H1 (cell line): ENCODE measurements around the gene WDR1.

Experiments used
- BACH1 ChIP-seq: IDR thresholded peaks from 2 replicates; pipeline ENCODE4 v1.6.1; 2012; ENCODE audit warnings: low read length, improper control_type of control experiment
- CREB1 ChIP-seq: IDR thresholded peaks from 2 replicates; pipeline ENCODE4 v1.6.1; 2012; ENCODE audit warnings: inconsistent platforms
- CTCF ChIP-seq, 3 experiments: IDR thresholded peaks; 1 replicate in 2 of 3; 2 replicates in 1 of 3; pipeline versions ENCODE4 v1.5.1 to v1.6.1; 2011; ENCODE audit warnings: low read length in 3 of 3, mild to moderate bottlenecking in 3 of 3, inconsistent platforms in 2 of 3, low read depth in 1 of 3, moderate library complexity in 1 of 3; ENCODE audit not compliant: insufficient read depth in 1 of 3; ENCODE audit errors: control extremely low read depth in 1 of 3
- GABPA ChIP-seq: IDR thresholded peaks from 2 replicates; pipeline ENCODE4 v1.6.1; 2011; ENCODE audit warnings: mild to moderate bottlenecking, low read length, moderate library complexity, borderline replicate concordance; ENCODE audit not compliant: insufficient read depth
- PHF8 ChIP-seq: fragments of 200-600 bp; sonication (generic); conservative IDR thresholded peaks from 2 replicates; pipeline ENCODE4 v1.7.1; 2012; ENCODE audit warnings: low read depth, mild to moderate bottlenecking, inconsistent platforms, low read length, moderate library complexity
- SP1 ChIP-seq: IDR thresholded peaks from 2 replicates; pipeline ENCODE4 v1.6.1; 2011; ENCODE audit warnings: low read depth, low read length
- ZNF274 ChIP-seq: IDR thresholded peaks from 2 replicates; pipeline ENCODE4 v1.7.0; 2012; ENCODE audit warnings: low read length, borderline replicate concordance; ENCODE audit errors: extremely low read depth

DNA sequence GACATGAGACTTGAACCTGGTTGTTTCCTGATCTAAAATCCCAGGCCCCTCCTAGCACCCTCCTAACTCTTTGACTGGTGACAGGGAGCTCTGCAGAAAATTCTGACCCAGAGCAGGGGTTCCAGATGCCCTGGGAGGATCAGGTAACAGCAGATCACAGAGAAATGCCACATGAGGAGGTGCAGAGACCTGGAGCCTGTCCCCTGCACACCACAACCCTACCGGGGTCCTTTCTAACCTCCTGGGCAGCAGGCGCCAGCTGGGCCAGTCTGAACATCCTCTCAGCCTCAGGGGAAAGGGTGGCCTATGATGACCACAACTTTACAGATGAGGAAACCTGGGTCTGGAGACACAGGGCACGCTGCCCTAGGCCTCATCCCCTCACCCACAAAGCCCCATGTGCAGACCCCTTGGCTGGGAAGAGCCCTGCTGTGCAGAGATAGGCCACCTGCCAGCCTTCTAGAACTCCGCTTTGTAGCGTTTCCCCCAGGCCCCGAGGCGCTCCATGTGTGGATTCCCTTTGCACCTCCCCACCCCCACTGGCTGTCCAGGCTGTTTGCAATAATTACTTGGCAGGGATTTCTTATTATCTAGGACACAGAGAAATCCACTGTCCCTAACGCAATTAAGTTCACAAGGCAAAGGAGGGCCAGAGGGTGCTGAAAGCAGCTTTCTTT is 36.5 kb downstream of the WDR1 start:
- TF ChIP-seq GABPA (no peak), ZNF274 (no peak), CREB1 (no peak), SP1 (no peak), PHF8 (no peak), BACH1 (no peak), CTCF (IDR thresholded peaks at IDR 0.05; ENCODE audit: control extremely low read depth in 1 of 3, insufficient read depth in 1 of 3, low read depth in 1 of 3, low read length in 3 of 3) (no peak)
